AG04450 (cell line): ENCODE results near the gene SOS1. TPM values are rescaled to one million over a fixed set of nuclear protein-coding genes. Genes with fewer than 3 reads are reported as not detected.

ENCODE experiments used
- CTCF ChIA-PET: fragments of 300-600, 350-600 bp; formaldehyde crosslinking; extraction: SDS; loops from one replicate; lab custom pipeline; 2022; ENCODE audit warnings: antibody characterized with exemption, inconsistent platforms; lab: Charles Lee
- POLR2A ChIA-PET: fragments of 350-600 bp; formaldehyde crosslinking; extraction: SDS; loops from one replicate; lab custom pipeline; 2021; ENCODE audit warnings: antibody characterized with exemption, inconsistent platforms; lab: Yijun Ruan, JAX
- DNase-seq: peaks from one replicate; pipeline ENCODE4 v3.0.0-alpha.2; 2011; ENCODE audit warnings: low read depth, low spot score
- H3K27ac ChIP-seq: one replicate; pipeline ENCODE4 v1.5.1; 2012; ENCODE audit warnings: low read depth, low read length, control low read depth
- H3K27me3 ChIP-seq: one replicate; pipeline ENCODE4 v1.6.0; 2012; ENCODE audit warnings: low read length; ENCODE audit not compliant: control insufficient read depth, insufficient read depth
- H3K4me3 ChIP-seq: 2 replicates; pipeline ENCODE4 v1.5.1; 2011; ENCODE audit warnings: mild to moderate bottlenecking, low read depth, low read length, control low read depth
- H3K9me3 ChIP-seq: 2 replicates; pipeline ENCODE4 v1.5.1; 2012; ENCODE audit warnings: low read length; ENCODE audit not compliant: control insufficient read depth, insufficient read depth
- polyA plus RNA-seq: library from polyadenylated mRNA; depleted of rRNA; stranded (reverse); fragments of >200 nt; gene quantifications from 2 replicates; pipeline ENCODE4 v1.2.3, GENCODE V29; 2011
- TF ChIP-seq, protein P1 (sequence below): IDR thresholded peaks from 2 replicates; pipeline ENCODE4 v1.5.1; 2011; ENCODE audit warnings: low read depth, low read length, control low read depth, inconsistent platforms

Gene SOS1
- polyA plus RNA-seq, 1 experiment, result 42.2 TPM

DNA sequence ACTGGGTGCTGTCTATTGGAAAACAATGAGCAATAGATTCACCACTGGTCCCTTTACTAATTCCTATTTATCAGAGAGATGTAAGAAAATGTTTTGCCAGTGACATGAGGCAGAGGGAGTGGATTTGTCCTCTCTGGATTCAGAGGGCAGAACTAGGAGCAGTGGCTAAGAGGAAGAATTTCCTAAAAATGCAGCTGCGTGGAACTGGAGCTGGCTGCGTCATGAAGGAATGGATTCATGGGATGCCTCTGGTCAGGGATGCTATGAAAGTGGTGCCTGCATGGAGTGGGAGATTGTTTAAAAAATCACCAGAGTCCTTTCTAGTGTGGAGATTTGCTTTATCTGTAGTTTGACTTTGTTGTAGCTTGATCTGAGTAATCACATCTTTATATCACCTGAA lies 152.8 kb downstream of the SOS1 start:
- Histone ChIP-seq H3K27ac (no peak overlapping the region), H3K9me3 (no peaks in the 10 kb centered on the region), H3K4me3 (no peak overlapping the region), H3K27me3 (no peaks in the 10 kb centered on the region)
- no peak for DNase-seq
- ChIA-PET CTCF (interaction anchor here (1.6 kb wide), 1 partner anchor 20 kb away, joined by 7 read pairs; no protein-coding TSS in a partner anchor), POLR2A (no interaction called here)
- TF ChIP-seq, protein P1, sequence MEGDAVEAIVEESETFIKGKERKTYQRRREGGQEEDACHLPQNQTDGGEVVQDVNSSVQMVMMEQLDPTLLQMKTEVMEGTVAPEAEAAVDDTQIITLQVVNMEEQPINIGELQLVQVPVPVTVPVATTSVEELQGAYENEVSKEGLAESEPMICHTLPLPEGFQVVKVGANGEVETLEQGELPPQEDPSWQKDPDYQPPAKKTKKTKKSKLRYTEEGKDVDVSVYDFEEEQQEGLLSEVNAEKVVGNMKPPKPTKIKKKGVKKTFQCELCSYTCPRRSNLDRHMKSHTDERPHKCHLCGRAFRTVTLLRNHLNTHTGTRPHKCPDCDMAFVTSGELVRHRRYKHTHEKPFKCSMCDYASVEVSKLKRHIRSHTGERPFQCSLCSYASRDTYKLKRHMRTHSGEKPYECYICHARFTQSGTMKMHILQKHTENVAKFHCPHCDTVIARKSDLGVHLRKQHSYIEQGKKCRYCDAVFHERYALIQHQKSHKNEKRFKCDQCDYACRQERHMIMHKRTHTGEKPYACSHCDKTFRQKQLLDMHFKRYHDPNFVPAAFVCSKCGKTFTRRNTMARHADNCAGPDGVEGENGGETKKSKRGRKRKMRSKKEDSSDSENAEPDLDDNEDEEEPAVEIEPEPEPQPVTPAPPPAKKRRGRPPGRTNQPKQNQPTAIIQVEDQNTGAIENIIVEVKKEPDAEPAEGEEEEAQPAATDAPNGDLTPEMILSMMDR, result no peak

DNA sequence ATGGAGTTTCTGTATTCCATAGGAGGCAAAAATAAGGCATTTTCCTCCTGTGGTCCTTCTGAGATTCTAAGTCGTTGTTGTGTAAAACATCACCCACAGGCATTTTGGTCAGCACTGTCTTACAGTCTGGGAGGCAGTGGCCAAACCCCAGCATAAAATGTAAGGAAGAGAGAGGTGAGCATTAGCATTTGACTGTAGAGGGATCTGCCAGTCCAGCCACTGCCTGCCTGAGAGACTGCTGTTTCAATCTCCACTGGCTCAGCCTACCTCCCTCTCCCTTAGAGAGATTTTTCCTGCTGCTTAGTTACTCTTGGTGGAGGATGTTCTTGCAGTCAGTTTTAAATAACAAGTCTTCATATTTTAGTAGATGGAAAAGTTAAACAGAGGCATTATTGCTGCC lies 154.2 kb downstream of the SOS1 start:
- TF ChIP-seq, protein P1, result no peak
- POLR2A ChIA-PET, result no interaction called here
- no peak overlapping the region for H3K27ac ChIP-seq
- H3K27me3 ChIP-seq, result no peaks in the 10 kb centered on the region
- H3K9me3 ChIP-seq, result no peaks in the 10 kb centered on the region
- CTCF ChIA-PET, result no interaction called here
- no peak for DNase-seq
- no peak overlapping the region for H3K4me3 ChIP-seq

DNA sequence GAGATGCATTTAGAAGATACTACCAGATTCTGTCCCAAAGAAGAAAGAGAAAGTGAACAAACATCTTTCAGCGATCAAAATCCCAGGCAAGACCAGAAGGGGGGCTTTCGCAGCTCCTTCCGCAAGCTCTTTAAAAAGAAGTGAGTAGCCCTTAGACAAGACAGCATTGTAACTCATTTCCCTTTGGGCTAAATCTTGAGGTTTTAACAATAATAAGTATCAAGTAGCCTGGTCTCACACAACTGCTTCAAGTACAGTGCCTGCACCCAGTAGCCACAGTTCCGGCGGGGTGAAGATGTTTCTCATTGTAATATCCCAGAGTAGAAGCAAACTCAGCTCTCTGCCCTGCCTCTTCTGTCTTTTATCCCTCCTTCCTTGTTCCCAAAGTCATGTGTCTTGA lies 154.8 kb downstream of the SOS1 start:
- POLR2A ChIA-PET, result no interaction called here

DNA sequence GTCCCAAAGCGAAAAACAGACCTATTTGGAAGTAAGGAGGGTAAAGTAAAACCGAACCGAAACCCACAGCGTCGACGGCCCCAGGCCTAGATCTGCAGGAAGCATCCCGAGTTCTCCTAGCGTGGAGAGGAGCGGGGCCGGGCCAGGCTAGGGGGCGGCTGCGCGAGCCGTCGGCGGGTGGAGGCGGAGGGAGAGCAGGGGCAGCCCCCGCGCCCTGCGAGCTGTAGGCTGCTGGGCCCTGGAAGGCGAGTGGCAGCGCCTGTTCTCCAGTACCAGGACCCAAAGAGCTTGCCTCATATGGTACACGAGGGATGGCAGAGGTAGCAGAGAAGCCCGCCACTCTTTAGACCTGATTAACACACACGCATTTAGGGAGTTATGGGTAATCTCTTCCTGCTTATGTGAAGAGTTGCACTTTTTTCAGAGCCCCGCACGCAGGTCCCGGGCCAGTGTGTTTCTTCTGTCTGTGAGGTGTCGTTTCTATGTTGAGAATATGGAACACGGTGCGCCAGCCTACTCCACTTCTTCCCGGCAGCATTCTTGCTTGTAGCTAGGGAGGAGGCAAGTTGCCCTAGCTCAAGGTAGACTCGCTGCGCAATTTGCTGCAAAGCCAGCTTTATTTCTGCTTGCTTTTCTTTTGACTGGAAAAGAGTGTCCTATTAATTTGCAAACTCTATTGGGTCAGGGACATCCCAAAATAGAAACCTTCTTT lies 160.1 kb downstream of the SOS1 start:
- Histone ChIP-seq H3K9me3 (peaks cover 10% of the 10 kb centered on the region), H3K4me3 (peak overlapping the region; percentile 45), H3K27me3 (peaks cover 8% of the 10 kb centered on the region), H3K27ac (no peak overlapping the region)
- TF ChIP-seq, protein P1, result no peak
- no peak for DNase-seq
- ChIA-PET POLR2A (interaction anchor here (1.0 to 1.5 kb wide), 2 partner anchors 14 to 209 kb away, joined by 3 to 4 read pairs; partner anchors contain the start of gene SRSF7), CTCF (interaction anchor here (0.5 to 2.2 kb wide), 6 partner anchors 14 to 269 kb away, joined by 3 to 22 read pairs (median 5); no protein-coding TSS in a partner anchor)

More for the DNA sequence above, 154.8 kb downstream of the SOS1 start:
- TF ChIP-seq, protein P1, result no peak
- CTCF ChIA-PET, result no interaction called here
- Histone ChIP-seq H3K4me3 (no peak overlapping the region), H3K27me3 (no peaks in the 10 kb centered on the region), H3K27ac (no peak overlapping the region), H3K9me3 (no peaks in the 10 kb centered on the region)
- DNase-seq, result no peak
